H7 (cell line): ENCODE data around the gene MTG2. TPM values are rescaled to one million over a fixed set of nuclear protein-coding genes. Genes with fewer than 3 reads are reported as not detected.
A peak's percentile ranks its signal among the peaks of the same experiment; 100 is the strongest.

Experiments used
- DNase-seq: peaks from one replicate; pipeline ENCODE4 v3.0.0; 2012
- H3K27me3 ChIP-seq: 2 replicates; pipeline ENCODE4 v1.6.0; 2011; ENCODE audit warnings: mild to moderate bottlenecking, low read length; ENCODE audit not compliant: control insufficient read depth, insufficient read depth
- H3K36me3 ChIP-seq: replicated peaks from 2 replicates; pipeline ENCODE4 v1.5.1; 2011; ENCODE audit warnings: low read length; ENCODE audit not compliant: control insufficient read depth, insufficient read depth
- H3K4me3 ChIP-seq: 2 replicates; pipeline ENCODE4 v1.5.1; 2011; ENCODE audit warnings: low read depth, mild to moderate bottlenecking, control low read depth, low read length, moderate library complexity; ENCODE audit not compliant: insufficient read depth
- total RNA-seq: library from RNA; depleted of rRNA; stranded (reverse); fragments of >200 nt; shearing (Covaris generic); gene quantifications from 2 replicates; pipeline ENCODE4 v1.2.3, GENCODE V29; 2014

The MTG2 gene
- total RNA-seq, 1 experiment from 2014 or later: 37.8 TPM

- Histone ChIP-seq H3K36me3 (no peaks in the 10 kb centered on the region), H3K4me3 (no peak overlapping the region), H3K27me3 (peaks cover 38% of the 10 kb centered on the region)
- peak; percentile 82 for DNase-seq
These were observed 35.3 kb downstream of the MTG2 start for GRCh38 chr20:62217913-62218773.

- Histone ChIP-seq H3K27me3 (peaks cover 38% of the 10 kb centered on the region), H3K36me3 (no peaks in the 10 kb centered on the region), H3K4me3 (peak overlapping the region; percentile 31)
- peak; percentile 91 for DNase-seq
These were observed 36.5 kb downstream of the MTG2 start for GRCh38 chr20:62219101-62219991.

- Histone ChIP-seq H3K36me3 (no peaks in the 10 kb centered on the region), H3K4me3 (peak within 1 kb of the TSS; percentile 33), H3K27me3 (peaks cover 38% of the 10 kb centered on the region)
- DNase-seq: peak; percentile 99
These were observed 37.3 kb downstream of the MTG2 start, which contains the start of gene HRH3 for GRCh38 chr20:62219992-62220665. Gene HRH3 (minus strand): TSS chr20:62220278. CDS start chr20:62219970, 308 bp downstream.

- DNase-seq: peak; percentile 88
- Histone ChIP-seq H3K27me3 (peaks cover 38% of the 10 kb centered on the region), H3K36me3 (no peaks in the 10 kb centered on the region), H3K4me3 (peak overlapping the region; percentile 33; the same call in 1 of the 2 replicates)
These were observed 38.1 kb downstream of the MTG2 start for GRCh38 chr20:62220666-62221568.

GRCh38 chr20:62222266-62222850 is 39.5 kb downstream of the MTG2 start:
- Histone ChIP-seq H3K27me3 (peaks cover 38% of the 10 kb centered on the region), H3K4me3 (no peak overlapping the region)

GRCh38 chr20:62222972-62223371 is 40.1 kb downstream of the MTG2 start:
- no peak for DNase-seq
- H3K36me3 ChIP-seq: no peaks in the 10 kb centered on the region
- H3K27me3 ChIP-seq: peaks cover 34% of the 10 kb centered on the region
- no peak overlapping the region for H3K4me3 ChIP-seq

More at GRCh38 chr20:62222266-62222850, 39.5 kb downstream of the MTG2 start:
- no peak for DNase-seq
- no peaks in the 10 kb centered on the region for H3K36me3 ChIP-seq

GRCh38 chr20:62223571-62223970 is 40.7 kb downstream of the MTG2 start:
- Histone ChIP-seq H3K4me3 (no peak overlapping the region), H3K27me3 (peaks cover 28% of the 10 kb centered on the region), H3K36me3 (no peaks in the 10 kb centered on the region)
- DNase-seq: no peak

- DNase-seq: no peak
- Histone ChIP-seq H3K27me3 (peaks cover 21% of the 10 kb centered on the region), H3K36me3 (no peaks in the 10 kb centered on the region), H3K4me3 (no peak overlapping the region)
These were observed 41.5 kb downstream of the MTG2 start for GRCh38 chr20:62224113-62224855.

GRCh38 chr20:62225026-62225425 is 42.2 kb downstream of the MTG2 start:
- Histone ChIP-seq H3K36me3 (no peaks in the 10 kb centered on the region), H3K27me3 (peaks cover 17% of the 10 kb centered on the region), H3K4me3 (no peak overlapping the region)
- no peak for DNase-seq

- Histone ChIP-seq H3K36me3 (no peaks in the 10 kb centered on the region), H3K4me3 (no peak overlapping the region), H3K27me3 (peaks cover 9% of the 10 kb centered on the region)
- DNase-seq: no peak
These were observed 43.2 kb downstream of the MTG2 start for GRCh38 chr20:62225820-62226635.

GRCh38 chr20:62226707-62227590 is 44.1 kb downstream of the MTG2 start:
- Histone ChIP-seq H3K4me3 (no peak overlapping the region), H3K27me3 (peaks cover 2% of the 10 kb centered on the region; the same call in 1 of the 2 replicates), H3K36me3 (no peaks in the 10 kb centered on the region)
- no peak for DNase-seq
